Sigmoid colon (tissue), 4 donors: ENCODE data around the gene MGP.

Source experiments
- CTCF ChIP-seq, 4 experiments: fragments of 450-650 bp in 3 of 4; fragments of 200-600 bp in 1 of 4; IDR thresholded peaks; one replicate each; pipeline ENCODE4 v1.5.1; 2016 to 2019; ENCODE audit warnings: antibody characterized with exemption in 4 of 4, mild to moderate bottlenecking in 3 of 4, moderate library complexity in 2 of 4
- EP300 ChIP-seq, 4 donors: sonication (generic); formaldehyde crosslinking; IDR thresholded peaks; one replicate each; pipeline ENCODE4 v1.6.1; 2017; ENCODE audit warnings: antibody characterized with exemption in 4 of 4
- POLR2A ChIP-seq, 2 donors: fragments of 450-650 bp; IDR thresholded peaks; one replicate each; pipeline ENCODE4 v1.6.1; 2016; ENCODE audit warnings: antibody characterized with exemption in 2 of 2, mild to moderate bottlenecking in 2 of 2, moderate library complexity in 2 of 2
- POLR2AphosphoS5 ChIP-seq, 4 donors: sonication (generic); formaldehyde crosslinking; IDR thresholded peaks; one replicate each; pipeline ENCODE4 v1.6.1; 2017; ENCODE audit warnings: antibody characterized with exemption in 4 of 4

- TF ChIP-seq CTCF (IDR thresholded peaks at IDR 0.05) (no peak), POLR2AphosphoS5 (IDR thresholded peaks at IDR 0.05) (no peak), POLR2A (IDR thresholded peaks at IDR 0.05) (no peak), EP300 (IDR thresholded peaks at IDR 0.05) (no peak)
Measured at GRCh38 chr12:14874882-14875281, 10.8 kb downstream of the MGP start.
